GM12875 (cell line): ENCODE measurements around the gene GTF3C4.

Source experiments
- H3K4me3 ChIP-seq: one replicate; pipeline ENCODE4 v1.5.1; 2011; ENCODE audit warnings: low read depth, low read length, control low read depth
- CTCF ChIP-seq: IDR thresholded peaks from 2 replicates; pipeline ENCODE4 v1.5.1; 2011; ENCODE audit warnings: low read depth, mild to moderate bottlenecking, control low read depth, inconsistent platforms, low read length, moderate library complexity, borderline replicate concordance; ENCODE audit not compliant: insufficient read depth

GTF3C4 gene

GRCh38 chr9:132647355-132647754 is 22.9 kb upstream of the GTF3C4 start:
- no peak overlapping the region for H3K4me3 ChIP-seq
- no peak for TF ChIP-seq CTCF

- TF ChIP-seq CTCF = no peak
- no peak overlapping the region for H3K4me3 ChIP-seq
Observed at GRCh38 chr9:132647806-132648205, 22.5 kb upstream of the GTF3C4 start.

GRCh38 chr9:132648283-132648682 is 22.0 kb upstream of the GTF3C4 start:
- no peak overlapping the region for H3K4me3 ChIP-seq
- TF ChIP-seq CTCF = no peak

- TF ChIP-seq CTCF = no peak
- H3K4me3 ChIP-seq = no peak overlapping the region
Observed at GRCh38 chr9:132648685-132649084, 21.6 kb upstream of the GTF3C4 start.

GRCh38 chr9:132651259-132651658 is 19.0 kb upstream of the GTF3C4 start:
- H3K4me3 ChIP-seq = no peak overlapping the region
- TF ChIP-seq CTCF = peak; percentile 18; the same call in 1 of the 2 replicates

GRCh38 chr9:132656299-132656698 is 14.0 kb upstream of the GTF3C4 start:
- H3K4me3 ChIP-seq = no peak overlapping the region
- no peak for TF ChIP-seq CTCF

GRCh38 chr9:132662152-132662945 is 7.9 kb upstream of the GTF3C4 start:
- no peak for TF ChIP-seq CTCF

More at GRCh38 chr9:132662152-132662945, 7.9 kb upstream of the GTF3C4 start:
- no peak overlapping the region for H3K4me3 ChIP-seq
